Skin of body (tissue), 2 donors: Measurements from ENCODE around the gene FXYD6. TPM values are rescaled to one million over a fixed set of nuclear protein-coding genes. Genes with fewer than 3 reads are reported as not detected.
"Not testable (repeated sequence)": the region's sequence is repeated elsewhere in the genome, so short reads cannot be mapped to it uniquely, and the experiment has no call there.

ENCODE experiments used
- DNase-seq: peaks from one replicate; lab custom pipeline; 2025; lab: John Stamatoyannopoulos, UW
- total RNA-seq: library from RNA; depleted of rRNA; stranded (reverse); fragments of >200 nt; gene quantifications from one replicate; pipeline ENCODE4 v1.2.3, GENCODE V29; 2014

The FXYD6 gene
- total RNA-seq, 1 donor from 2014 or later = 30.3 TPM

- DNase-seq = no peak
Observed at GRCh38 chr11:117870103-117870952, 6.1 kb downstream of the FXYD6 start.

- DNase-seq = no peak
Observed at GRCh38 chr11:117869604-117870003, 6.9 kb downstream of the FXYD6 start.

- no peak for DNase-seq
Observed at GRCh38 chr11:117868815-117869561, 7.5 kb downstream of the FXYD6 start.

GRCh38 chr11:117868088-117868487 lies 8.4 kb downstream of the FXYD6 start:
- DNase-seq = no peak

- DNase-seq = no peak
Observed at GRCh38 chr11:117866526-117866925, 9.9 kb downstream of the FXYD6 start.

- not testable (repeated sequence) for DNase-seq
Observed at GRCh38 chr11:117865546-117865945, 10.9 kb downstream of the FXYD6 start.

GRCh38 chr11:117863383-117863782 lies 13.1 kb downstream of the FXYD6 start:
- DNase-seq = peak; percentile 10

GRCh38 chr11:117862753-117863152 lies 13.7 kb downstream of the FXYD6 start:
- no peak for DNase-seq

- no peak for DNase-seq
Observed at GRCh38 chr11:117862019-117862725, 14.3 kb downstream of the FXYD6 start.

GRCh38 chr11:117861151-117862018 lies 15.1 kb downstream of the FXYD6 start:
- DNase-seq = peak; percentile 25

GRCh38 chr11:117860139-117860538 lies 16.3 kb downstream of the FXYD6 start:
- DNase-seq = no peak

- no peak for DNase-seq
Observed at GRCh38 chr11:117859488-117860112, 16.9 kb downstream of the FXYD6 start.

GRCh38 chr11:117859061-117859460 lies 17.4 kb downstream of the FXYD6 start:
- no peak for DNase-seq

GRCh38 chr11:117857734-117858414 lies 18.6 kb downstream of the FXYD6 start:
- DNase-seq = no peak

- no peak for DNase-seq
Observed at GRCh38 chr11:117855912-117856651, 20.4 kb downstream of the FXYD6 start.

- no peak for DNase-seq
Observed at GRCh38 chr11:117855186-117855845, 21.1 kb downstream of the FXYD6 start.

GRCh38 chr11:117852309-117852708 lies 24.1 kb downstream of the FXYD6 start:
- DNase-seq = no peak

- peak; percentile 8 for DNase-seq
Observed at GRCh38 chr11:117851852-117852251, 24.6 kb downstream of the FXYD6 start.

GRCh38 chr11:117851106-117851505 lies 25.4 kb downstream of the FXYD6 start:
- DNase-seq = peak; percentile 73
